ENCODE results near the gene PRMT3.
"Not testable (repeated sequence)": the region's sequence is repeated elsewhere in the genome, so short reads cannot be mapped to it uniquely, and the experiment has no call there.

The PRMT3 gene

GRCh38 chr11:20457934-20458680 is 70.6 kb downstream of the PRMT3 start:
- ChIA-PET POLR2A (no interaction called here), CTCF (interaction anchor here (1.1 to 2.2 kb wide), 2 partner anchors 11 to 20 kb away, joined by 3 to 6 read pairs; no protein-coding TSS in a partner anchor)
- TF ChIP-seq CTCF (IDR thresholded peaks at IDR 0.05; ENCODE audit: control extremely low read depth, extremely low read depth, low read depth, missing control alignments): no peak
- no peak for DNase-seq (ENCODE audit: extremely low spot score)

GRCh38 chr11:20458905-20459632 is 71.6 kb downstream of the PRMT3 start:
- DNase-seq (ENCODE audit: extremely low spot score): no peak
- CTCF ChIA-PET: interaction anchor here (1.8 to 2.2 kb wide), 2 partner anchors 16 to 19 kb away, joined by 4 to 6 read pairs; no protein-coding TSS in a partner anchor
- POLR2A ChIA-PET: no interaction called here
- TF ChIP-seq CTCF (IDR thresholded peaks at IDR 0.05; ENCODE audit: control extremely low read depth, extremely low read depth, low read depth, missing control alignments): no peak

DNA sequence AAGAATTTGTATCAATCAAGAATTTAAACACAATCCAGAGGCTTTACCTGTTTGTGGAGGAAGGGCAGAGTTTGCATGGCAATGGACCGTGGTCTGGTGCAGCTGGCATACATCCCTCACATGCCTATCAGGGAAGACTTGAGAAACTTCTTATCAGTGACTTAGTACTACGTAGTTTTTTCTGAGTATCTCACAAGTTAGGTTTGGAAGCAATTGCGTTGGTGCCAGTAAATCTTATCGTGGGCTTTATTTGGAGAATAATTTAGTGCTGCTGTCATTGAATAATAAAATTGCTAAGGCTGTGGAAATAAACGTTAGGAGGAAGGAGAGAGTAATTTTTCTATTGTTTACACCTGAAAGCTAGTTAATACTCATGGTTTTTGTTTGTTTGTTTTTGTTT is 72.3 kb downstream of the PRMT3 start:
- POLR2A ChIA-PET: no interaction called here
- no peak for TF ChIP-seq CTCF (IDR thresholded peaks at IDR 0.05; ENCODE audit: control extremely low read depth, extremely low read depth, low read depth, missing control alignments)
- CTCF ChIA-PET: interaction anchor here (1.8 kb wide), 1 partner anchor 15 kb away, joined by 4 read pairs; no protein-coding TSS in a partner anchor
- DNase-seq (ENCODE audit: extremely low spot score): no peak

DNA sequence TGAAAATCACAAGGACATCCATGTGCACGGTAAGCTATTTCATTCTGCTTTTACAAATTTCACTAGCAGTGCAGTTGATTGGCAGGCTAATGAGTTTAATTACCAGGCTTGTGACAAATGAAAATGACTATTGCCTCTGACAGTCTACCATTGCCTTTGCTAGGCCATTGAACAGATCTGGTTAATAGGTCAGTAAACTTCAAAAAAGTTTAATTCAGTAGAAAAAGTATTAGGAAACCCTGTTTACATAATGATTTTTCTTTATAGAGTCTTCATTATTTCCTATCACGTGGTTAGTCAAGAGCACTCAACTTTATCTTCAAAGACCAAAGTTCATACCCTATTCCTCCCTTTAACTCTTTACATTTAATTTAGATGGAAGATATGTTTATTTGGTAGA is 77.0 kb downstream of the PRMT3 start:
- ChIA-PET CTCF (no interaction called here), POLR2A (no interaction called here)
- TF ChIP-seq CTCF (IDR thresholded peaks at IDR 0.05; ENCODE audit: control extremely low read depth, extremely low read depth, low read depth, missing control alignments): no peak
- no peak for DNase-seq (ENCODE audit: extremely low spot score)

GRCh38 chr11:20467487-20468185 is 80.1 kb downstream of the PRMT3 start:
- TF ChIP-seq CTCF (IDR thresholded peaks at IDR 0.05; ENCODE audit: control extremely low read depth, extremely low read depth, low read depth, missing control alignments): no peak
- ChIA-PET POLR2A (no interaction called here), CTCF (interaction anchor here (1.3 kb wide), 1 partner anchor 11 kb away, joined by 3 read pairs; no protein-coding TSS in a partner anchor)
- no peak for DNase-seq (ENCODE audit: extremely low spot score)

- ChIA-PET CTCF (interaction anchor here (1.5 kb wide), 1 partner anchor 10 kb away, joined by 4 read pairs; no protein-coding TSS in a partner anchor), POLR2A (no interaction called here)
- TF ChIP-seq CTCF (IDR thresholded peaks at IDR 0.05; ENCODE audit: control extremely low read depth, extremely low read depth, low read depth, missing control alignments): no peak
- DNase-seq (ENCODE audit: extremely low spot score): no peak
These were observed 82.8 kb downstream of the PRMT3 start for GRCh38 chr11:20470348-20470747.

GRCh38 chr11:20471929-20472328 is 84.4 kb downstream of the PRMT3 start:
- CTCF ChIA-PET: interaction anchor here (1.2 to 1.5 kb wide), 2 partner anchors 8 to 75 kb away, joined by 4 to 6 read pairs; no protein-coding TSS in a partner anchor
- POLR2A ChIA-PET: not testable (repeated sequence)

More at GRCh38 chr11:20471929-20472328, 84.4 kb downstream of the PRMT3 start:
- DNase-seq (ENCODE audit: extremely low spot score): not testable (repeated sequence)

Data from GM10248 (cell line).